HuH-7.5 (cell line): ENCODE measurements around the gene MRFAP1L1.

Experiments
- DNase-seq: peaks from one replicate; pipeline ENCODE4 v3.0.0; 2011; ENCODE audit warnings: low spot score

Gene MRFAP1L1

DNA sequence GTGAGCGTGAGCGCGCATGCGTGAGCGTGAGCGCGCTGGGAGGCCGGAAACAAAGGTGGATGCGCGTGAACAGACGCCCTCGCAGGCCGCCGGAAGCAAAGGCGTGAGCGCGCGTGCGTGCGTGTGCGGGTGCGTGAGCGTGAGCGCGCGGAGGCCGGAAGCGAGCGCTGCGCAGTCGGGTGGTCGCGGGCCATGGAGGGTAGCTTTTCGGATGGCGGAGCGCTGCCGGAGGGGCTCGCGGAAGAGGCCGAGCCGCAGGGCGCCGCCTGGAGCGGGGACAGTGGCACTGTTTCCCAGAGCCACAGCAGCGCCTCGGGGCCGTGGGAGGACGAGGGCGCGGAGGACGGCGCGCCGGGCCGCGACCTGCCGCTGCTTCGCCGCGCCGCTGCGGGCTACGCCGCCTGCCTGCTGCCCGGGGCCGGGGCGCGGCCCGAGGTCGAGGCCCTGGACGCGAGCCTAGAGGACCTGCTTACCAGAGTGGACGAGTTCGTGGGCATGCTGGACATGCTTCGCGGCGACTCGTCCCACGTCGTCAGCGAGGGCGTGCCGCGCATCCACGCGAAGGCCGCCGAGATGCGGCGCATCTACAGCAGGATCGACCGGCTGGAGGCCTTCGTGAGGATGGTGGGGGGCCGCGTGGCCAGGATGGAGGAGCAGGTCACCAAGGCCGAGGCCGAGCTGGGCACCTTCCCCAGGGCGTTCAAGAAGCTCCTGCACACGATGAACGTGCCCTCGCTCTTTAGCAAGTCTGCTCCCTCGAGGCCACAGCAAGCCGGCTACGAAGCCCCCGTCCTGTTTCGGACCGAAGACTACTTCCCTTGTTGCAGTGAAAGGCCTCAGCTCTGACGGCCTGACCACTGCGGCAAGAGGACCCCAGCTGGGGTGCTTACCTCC, 6.6 kb upstream of the MRFAP1L1 start, which contains the start of gene BLOC1S4:
Gene BLOC1S4, plus strand, starts transcription at position 157 of the 894 bp plus-strand sequence. Its CDS starts 36 bp downstream, at position 193.
- peak; percentile 97 for DNase-seq

DNA sequence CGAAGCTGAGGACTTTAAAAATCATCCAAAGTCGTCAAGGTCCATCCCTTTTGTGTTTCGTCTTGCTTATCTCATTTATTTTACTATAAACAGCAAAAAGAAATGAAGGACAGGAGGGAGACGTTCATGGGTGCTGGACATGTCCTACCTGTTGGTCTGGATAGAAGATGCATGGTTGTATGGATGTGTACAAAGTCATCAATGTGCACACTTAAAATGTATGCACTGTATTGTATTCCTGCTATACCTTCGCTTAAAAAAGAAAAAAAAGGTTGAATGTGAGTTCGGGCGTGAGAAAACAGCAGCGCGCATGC, 6.0 kb upstream of the MRFAP1L1 start:
- no peak for DNase-seq

DNA sequence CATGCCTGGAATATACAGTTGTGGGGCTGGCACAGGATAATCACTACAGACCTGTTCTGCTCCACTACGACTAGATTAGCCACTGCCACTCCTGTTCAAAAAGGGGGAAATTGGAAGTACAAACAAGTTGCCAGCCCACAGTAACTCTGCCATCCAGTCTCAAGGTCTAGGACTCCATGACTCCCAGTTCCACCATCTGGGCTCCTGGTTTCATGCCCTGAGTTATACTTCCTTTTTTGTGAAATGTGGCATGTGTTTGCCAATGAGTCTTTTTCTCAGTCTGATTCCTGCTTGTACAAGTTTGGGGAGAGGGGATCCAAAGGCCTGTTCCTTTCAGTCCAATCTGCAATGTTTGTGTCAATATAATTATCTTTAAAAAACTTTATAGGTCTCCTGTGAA, 5.3 kb upstream of the MRFAP1L1 start:
- no peak for DNase-seq

DNA sequence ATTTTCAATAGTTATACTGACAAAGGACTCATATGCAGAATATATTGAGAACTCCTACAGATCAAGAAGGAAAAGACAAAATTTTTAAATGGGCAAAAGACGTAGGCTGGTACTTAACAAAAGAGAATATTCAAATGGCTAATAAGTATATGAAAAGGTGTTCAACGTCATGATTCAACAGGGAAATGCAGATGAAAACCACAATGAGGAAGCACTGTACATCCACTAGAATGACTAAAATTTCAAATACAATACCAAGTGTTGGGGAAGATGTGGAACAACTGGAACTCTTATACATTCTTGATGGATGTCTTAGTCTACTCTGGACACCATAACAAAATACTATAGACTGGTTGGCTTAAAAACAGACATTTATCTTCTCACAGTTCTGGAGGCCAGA, 1.3 kb upstream of the MRFAP1L1 start:
- no peak for DNase-seq

DNA sequence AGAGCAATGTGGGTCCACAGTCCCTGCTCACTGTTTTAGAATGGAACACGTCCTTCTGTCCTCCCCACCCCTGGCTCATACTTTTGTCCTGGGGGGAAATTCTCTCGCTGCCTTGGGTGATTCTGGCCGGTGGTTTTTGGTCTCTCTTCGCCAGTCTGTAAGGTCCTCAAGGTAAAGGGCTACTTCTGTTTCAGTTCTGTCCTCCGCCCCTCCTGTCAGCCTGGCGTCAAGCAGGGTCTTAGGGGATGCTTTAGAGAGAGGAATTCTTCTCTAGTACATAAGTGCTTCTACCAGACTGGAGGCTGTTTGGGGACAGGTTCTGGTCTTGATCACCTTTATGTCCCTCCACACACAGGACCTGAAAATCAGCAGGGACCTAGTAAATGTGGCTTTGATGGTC, 617 bp upstream of the MRFAP1L1 start:
- DNase-seq, result no peak

DNA sequence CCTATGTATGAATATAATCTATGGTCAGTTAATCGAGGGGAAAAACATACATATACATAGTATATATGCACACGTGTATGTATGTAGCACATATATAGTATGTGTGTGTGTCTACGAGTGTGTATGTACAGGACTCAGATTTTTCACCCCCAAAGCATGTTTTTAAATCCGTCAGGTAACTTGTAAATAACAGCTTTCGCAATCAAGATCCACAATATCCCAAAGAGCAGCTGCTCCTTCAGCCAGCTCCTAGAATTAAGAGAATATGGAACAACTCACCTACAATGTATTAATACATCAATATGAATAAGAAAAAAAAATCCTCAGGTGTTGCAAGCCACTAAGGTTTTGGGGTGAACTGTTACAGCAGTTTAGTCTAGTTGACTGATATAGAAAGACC, 3.5 kb downstream of the MRFAP1L1 start:
- no peak for DNase-seq

DNA sequence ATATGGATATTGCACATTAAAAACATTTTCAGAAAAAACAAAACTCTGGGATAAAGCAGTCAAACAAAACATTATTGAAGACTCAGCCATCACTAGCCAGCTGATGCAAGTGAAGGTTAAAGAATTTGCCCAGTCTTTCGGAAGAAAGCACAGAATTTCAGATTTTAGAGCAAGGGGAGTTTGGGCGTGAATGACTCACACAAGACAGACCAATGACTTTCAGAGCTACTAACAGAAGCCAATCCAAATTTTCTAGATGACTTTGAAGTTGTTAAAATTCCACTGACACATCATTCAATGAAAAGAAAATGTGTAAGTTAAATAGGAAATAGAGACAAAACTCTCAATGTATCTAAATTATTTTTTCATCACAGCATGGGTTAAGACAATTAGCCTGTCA, 4.0 kb downstream of the MRFAP1L1 start:
- DNase-seq, result no peak

DNA sequence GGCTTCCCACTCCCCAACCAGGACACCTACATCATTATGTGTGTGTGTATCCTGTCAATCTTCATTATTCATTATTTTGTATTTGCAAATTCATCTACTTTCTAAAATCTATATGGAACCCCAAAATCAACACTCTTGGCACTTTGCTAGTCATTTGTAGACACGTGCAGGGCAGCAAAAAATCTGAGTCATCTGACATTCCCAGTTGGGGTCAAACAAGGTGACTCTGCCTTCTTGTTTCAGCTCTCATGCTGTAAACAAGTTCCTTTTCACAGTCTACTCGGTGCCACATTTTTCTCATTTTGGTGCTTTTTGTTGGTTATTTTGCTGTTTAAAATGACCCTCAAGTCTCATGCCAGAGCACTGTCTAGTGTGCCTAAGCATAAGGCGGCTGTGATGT, 5.9 kb downstream of the MRFAP1L1 start:
- DNase-seq, result no peak

DNA sequence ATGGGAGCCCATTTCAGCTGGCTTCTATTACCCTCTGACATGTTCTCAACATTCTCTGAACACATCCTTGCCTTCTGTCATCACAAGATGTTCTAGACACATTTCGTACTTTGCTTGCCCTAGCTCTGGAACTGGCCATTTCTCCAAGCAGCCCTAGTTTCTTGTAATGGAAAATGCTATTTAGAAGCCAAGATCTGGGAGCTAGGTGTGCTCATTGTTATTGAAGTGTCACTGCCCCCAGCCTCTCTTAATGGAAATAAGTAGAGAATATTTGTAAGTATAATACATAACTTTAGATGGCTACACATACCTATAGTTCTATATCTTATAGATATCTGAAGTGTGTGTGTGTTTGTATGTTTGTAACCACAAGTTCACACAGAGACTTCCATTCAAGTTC, 6.9 kb downstream of the MRFAP1L1 start:
- DNase-seq, result no peak

DNA sequence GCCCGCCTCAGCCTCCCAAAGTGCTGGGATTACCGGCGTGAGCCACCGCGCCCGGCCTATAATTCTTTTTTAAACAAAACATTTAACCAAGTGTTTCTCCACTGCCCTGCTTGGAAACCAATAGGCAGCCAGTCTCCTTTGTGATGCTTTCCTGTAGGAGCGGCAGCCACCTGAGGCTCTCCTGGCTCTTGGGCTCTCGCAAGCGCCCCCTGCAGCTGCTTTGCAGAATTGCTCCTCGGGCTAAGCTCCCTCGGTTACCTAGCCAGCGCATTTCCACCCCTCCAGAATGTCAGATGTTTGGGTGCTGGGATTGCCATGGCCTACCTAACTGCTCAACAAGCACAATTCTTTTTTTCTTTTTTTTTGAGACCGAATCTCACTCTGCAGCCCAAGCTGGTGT, 8.3 kb downstream of the MRFAP1L1 start:
- DNase-seq, result no peak

DNA sequence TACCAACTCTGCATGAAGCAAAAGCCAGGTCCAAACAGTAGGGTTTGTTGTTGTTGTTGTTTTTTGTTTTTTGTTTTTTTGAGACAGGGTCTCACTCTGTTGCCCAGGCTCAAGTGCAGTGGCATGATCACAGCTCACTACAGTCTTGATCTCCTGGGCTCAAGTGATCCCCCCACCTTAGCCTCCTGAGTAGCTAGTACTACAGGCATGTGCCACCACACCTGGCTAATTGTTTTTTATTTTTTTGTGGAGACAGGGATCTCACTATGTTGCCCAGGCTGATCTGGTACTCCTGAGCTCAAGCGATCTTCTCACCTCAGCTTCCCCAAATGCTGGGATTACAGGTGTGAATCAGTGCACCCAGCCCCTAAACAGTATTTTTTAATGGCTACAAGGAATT, 9.8 kb downstream of the MRFAP1L1 start:
- no peak for DNase-seq

DNA sequence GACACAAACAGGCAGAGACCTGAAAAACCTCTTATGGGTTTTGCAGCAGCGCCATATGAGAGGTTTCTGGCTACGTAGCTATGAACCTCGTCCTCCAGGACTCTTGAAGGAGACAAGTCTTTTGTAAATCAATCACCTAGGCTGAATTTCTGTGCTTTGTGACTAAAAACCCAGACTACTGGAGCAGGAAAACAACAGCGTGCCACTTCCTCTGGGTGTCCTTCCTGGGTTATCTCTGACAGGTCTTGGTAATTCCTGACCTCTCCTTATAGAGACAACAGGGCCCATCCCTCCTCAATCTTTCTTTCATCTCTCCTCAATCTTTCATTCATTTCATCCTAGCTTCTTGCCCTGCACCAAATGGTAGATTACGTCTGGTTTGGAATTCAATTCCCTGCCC, 10.3 kb downstream of the MRFAP1L1 start:
- no peak for DNase-seq

DNA sequence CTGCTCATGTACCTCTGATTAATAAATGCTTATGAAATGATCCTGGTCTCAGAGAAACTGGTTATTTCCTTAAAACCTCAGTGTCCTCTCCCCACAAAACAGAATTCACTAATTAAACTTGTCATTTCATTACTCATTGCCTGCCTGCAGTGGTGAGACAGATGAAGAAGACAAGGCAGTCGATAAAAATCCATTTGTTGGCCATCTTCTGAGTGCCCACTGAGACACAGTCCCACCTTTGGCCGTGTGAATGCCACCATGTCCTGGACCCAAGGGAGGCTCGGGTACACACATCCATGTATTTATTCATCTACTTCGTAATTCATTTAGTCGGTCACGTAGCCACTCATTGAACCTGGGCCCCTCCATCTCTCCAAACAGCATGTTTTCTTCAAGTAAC, 12.5 kb downstream of the MRFAP1L1 start:
- no peak for DNase-seq

DNA sequence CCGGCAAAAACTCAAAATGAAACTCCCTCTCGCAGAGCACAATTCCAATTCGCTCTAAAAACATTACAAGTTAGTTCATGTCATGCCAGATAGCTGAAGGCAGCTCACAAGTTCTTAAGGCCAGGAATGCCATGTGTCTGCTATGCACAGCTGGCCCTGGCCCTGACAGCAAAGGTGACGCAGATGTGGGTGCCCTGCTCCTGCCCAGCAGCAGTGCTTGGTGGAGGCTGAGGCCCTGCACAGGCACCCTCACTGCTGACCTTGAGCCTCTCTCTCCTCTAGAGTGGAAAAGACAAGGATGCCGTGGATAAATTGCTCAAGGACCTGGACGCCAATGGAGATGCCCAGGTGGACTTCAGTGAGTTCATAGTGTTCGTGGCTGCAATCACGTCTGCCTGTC, 13.1 kb downstream of the MRFAP1L1 start:
- DNase-seq, result no peak

DNA sequence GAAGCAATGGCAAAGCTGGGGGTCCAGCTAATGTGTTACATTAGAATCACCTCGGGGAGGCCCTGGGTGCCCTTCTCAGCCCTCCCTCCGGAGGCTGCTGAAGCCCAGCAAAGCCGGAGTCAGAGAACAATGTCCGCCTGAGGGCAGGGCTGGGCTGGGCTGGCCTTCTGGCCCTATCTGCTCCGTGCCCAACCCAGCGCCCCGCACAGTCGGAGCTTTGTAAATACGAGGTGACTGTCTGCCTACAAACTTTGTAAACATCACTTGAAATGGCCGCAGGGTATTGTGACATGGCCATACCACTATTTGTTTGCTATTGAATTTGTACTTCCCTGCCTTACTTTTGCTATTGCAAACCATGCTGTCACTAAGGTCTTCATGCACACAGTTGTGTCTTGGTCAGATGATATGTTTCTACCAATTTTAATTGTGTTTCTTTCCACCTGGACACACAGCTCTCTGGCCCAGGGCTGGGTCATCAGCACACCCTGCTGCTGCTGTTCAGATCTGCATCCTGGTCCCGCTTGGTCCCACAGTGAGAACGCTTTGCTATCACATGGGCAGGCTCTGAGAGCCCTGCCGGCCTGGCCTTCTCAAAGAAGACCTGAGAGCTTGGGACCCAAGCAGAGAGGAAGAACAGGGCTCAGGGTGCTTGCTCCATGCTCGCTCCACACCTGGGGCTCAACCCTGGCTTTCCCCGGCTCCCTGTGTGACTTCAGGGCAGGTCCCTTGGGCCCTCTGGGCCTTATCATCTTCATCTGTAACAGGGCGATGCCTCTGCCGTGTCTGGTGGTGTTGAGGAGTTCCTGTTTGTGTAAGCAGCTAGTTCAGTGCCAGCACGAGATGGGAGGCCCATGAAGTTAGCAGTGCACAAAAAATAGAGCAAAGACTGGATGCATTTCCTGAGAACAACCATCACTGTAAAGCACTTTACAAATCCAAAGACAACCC, 13.7 kb downstream of the MRFAP1L1 start:
- DNase-seq, result peak; percentile 80

DNA sequence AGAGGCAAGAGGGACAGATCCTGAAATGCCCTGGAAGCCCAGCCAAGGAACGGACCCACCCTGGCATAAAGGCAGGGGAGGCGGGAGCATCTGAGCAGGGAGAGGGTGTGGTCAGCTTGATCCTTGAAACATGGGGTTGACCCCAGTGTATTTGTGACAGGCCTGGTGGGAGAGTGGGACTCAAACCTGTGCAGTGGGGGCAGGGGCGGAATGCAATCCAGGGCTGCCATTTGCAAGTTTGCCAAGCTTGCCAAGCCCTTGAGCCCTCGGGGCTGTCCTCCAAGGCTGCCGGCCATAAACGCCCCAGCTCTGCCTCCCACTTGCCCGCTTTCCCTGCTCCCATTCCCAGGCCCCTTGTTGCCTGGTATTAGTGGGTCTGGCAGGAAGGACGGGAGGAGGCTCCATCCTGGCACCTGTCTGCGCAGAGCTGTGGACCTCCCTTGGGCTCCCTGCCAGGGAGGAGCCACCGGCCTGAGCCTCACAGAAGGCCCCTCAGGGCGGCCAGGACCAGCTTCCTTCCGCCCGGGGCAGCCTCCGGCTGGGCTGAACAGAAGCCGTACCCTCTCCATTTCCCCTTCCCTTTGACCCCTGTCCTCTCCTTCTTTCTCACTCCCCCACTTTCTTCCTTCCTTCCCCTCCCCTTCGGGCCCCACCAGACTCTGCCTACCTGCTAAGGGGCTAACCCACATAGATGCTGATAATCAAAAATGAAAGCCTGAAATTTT, 15.3 kb downstream of the MRFAP1L1 start:
- no peak for DNase-seq

DNA sequence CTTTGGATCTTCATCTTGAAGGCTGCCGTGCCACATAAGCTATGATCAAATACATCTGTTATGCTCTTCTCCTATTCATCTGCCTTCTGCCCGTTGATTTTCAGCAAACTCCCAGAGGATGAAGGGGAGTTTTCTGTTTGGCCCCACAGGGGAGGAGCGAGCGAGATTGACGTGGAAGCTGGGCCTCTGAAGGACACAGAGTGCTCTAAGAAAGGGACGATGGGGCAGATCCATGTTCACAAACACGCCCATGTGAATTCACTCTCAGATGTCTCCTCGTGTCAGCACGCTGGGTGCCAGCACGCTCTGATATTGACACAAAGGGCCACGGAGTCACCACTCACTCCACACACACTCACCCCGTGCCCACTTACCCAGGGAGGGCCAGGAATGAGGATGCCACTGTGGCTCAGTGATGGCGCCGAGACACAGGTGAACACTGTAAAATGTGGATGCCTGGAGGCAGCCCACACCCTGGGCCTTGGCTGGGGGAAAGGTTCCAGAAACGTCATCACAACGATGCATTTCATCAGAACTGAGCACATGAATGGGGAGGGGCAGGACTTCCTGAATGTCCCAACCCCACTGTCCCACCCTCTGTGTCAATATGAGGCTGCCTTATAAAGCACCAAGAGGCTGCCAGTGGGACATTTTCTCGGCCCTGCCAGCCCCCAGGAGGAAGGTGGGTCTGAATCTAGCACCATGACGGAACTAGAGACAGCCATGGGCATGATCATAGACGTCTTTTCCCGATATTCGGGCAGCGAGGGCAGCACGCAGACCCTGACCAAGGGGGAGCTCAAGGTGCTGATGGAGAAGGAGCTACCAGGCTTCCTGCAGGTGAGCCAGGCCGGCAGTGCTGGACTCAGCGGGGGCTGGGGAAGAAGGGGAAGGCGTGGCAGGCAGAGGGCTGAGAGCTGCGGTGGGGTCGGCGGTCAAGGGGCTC, 16.2 kb downstream of the MRFAP1L1 start, which contains the start of gene S100P:
Gene S100P, plus strand, starts transcription at position 648 of the 946 bp plus-strand sequence. Its CDS starts 55 bp downstream, at position 703.
- DNase-seq, result no peak

DNA sequence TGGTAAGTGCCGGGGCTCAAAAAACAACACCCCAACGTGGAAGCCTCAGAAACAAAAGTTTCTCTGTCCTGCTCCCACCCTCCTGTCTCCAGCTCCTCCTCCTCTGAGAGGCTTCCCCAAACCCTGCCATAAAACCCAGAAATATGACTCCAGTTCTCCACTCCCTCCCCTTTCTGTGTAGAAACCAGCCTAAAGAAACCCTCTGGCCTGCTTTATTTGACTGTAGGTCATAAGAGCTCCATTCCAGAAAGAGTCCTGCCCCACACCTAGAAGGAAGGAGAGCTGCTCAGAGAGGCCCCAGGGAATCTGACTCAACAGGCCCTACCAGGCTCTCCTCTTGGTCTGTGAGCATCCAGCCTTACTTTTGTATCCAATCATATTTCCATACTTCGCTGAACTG, 16.9 kb downstream of the MRFAP1L1 start:
- no peak for DNase-seq

DNA sequence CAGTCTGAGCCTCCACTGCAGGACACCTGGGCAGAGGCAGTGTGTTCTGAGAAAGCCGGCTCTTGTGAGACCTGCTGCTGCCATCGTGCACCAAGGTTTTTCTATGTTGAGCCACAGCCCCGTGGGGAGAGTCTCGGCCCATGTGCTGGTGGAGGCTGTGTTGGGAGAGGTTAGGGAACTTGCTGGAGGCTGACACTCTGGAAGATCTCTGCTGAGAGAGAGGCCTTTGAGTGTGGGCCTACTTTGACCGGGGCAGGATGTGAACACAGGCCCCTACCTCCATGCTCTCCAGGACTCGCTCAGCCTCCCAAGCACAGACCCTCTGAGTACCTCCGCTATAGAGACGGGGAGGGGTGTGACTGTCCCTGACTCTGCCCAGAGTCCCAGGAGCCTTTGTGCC, 17.3 kb downstream of the MRFAP1L1 start:
- DNase-seq, result no peak

DNA sequence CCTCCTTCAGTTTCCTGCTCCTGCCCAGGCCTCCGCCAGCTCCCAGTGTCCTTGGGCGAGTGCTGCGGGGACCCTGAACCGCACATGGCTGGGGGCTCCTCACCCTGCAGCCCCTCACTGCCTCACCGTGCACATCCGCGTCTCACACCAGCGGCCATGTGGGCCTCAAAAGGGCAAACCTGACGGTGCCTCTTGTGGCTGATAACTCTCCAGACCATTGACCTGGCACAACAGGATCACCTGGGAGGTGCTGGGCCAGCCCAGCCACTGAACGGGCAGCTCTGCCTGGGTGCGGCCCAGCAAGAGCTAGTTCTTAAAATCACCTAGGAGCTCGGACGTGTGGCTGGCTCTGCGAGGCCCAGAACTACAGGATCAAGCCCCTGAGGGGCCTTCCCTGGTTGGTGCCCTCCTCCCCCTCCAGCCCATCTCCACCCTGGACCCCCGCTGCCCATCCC, 20.1 kb downstream of the MRFAP1L1 start:
- no peak for DNase-seq
